ENCODE measurements around the gene ADH4.

Gene ADH4

DNA sequence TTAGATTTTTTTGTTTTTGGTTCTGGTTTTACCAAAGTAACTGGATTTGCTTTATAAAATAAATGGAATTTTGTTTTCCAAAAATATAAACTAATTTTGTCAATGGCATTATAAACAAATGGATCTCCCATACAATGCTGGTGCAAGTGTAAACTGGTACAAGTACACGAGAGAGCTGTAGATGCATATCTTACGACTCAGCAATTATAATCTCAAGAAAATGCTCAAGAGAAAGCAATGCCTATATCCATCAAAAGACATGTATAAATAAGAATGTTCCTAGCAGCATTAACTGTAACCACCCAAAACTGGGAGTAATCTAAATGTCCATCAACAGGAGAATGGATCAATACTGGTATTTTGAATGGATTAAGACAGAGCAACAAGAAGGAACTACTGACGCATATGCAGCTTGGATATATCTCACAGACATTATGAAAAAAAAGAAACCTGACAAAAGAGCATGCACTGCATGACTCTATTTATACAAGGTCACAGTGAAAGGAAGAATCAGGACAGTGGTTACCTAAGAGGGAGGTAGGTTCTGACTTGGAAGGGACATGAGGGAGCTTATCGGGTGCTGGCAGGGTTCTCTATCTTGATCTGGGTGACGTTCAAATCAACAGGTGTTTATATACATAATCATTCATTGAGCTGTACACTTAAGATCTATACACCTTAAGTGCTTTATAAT is 65.0 kb downstream of the ADH4 start:
- no peak for DNase-seq

DNA sequence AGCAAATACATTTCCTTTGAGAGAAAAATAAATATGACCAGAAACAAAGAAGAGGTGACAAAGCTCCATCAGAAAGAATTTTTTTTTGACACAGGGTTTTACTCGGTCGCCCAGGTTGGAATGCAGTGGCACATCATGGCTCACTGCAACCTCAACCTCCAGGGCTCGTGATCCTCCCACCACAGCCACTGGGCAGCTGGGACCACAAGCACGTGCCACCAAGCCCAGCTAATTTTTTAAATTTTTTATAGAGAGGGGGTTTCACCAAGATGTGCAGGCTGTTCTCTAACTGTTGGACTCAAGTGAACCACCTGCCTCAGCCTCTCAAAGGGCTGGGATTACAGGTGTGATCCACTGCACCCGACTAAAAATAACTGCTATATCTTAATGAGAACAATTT is 65.8 kb downstream of the ADH4 start:
- DNase-seq, result no peak

DNA sequence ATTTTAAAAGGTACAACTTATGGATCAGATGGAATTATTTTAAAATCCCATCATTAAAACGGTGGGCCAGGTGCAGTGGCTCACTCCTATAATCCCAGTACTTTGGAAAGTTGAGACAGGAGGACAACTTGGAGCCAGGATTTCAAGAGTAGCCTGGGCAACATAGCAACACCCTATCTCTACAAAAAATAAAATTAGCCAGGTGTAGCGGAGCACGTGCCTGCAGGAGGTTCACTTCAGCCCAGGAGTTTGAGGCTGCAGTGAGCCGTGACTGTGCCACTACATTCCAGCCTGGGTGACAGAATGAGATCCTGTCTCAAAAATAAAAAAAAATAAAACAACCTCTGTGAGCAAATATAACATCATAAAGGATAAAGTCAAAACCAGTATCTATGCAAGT is 66.9 kb downstream of the ADH4 start:
- no peak for DNase-seq

DNA sequence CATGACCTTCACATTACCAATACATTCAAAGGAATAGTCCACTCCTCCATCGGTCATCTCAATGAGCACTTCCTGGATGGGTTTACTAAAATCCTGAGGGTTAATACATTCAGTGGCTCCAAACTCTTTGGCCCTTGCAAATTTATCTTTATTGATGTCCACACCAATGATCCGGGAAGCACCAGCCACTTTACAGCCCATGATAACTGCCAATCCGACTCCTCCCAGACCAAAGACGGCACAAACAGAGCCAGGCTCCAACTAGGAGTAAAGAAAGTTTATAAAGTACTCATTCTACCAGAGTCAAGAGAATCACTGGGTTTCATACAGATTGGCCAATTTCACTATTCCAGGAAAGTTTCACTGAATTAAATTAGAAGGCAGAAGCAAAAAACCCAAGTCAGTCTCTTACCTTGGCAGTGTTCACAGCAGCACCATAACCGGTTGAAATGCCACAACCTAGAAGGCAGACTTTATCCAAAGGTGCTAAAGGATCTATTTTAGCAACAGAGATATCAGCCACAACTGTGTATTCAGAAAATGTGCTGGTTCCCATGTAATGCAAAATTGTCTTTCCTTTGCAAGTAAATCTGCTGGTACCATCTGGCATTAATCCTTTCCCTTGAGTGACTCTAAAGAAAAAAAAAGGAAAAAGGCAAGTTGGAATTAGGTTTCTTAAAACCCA is 67.7 kb downstream of the ADH4 start:
- no peak for DNase-seq

DNA sequence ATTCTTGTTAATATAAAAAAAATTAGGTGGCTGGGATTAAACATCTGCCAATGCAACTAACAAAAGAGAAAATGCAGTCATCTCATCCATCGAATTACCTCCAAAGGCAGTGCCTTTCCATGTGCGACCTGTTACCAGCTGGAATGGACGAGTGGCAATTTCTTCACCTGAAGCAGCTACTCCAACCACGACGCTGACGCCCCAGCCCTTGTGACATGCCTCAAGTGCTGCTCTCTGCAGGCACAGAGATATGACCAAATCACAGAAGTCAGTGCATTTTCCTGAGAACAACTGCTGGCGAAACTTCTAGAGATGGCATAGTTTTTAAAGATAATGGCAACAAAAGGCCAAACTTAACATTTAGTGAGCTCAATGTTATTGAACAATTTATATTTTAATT is 69.3 kb downstream of the ADH4 start:
- no peak for DNase-seq
